AG04449 (cell line): Measurements from ENCODE around the gene CRELD2.

Source experiments
- CTCF ChIA-PET: fragments of 350-600 bp; formaldehyde crosslinking; extraction: SDS; loops from one replicate; lab custom pipeline; 2021; ENCODE audit warnings: antibody characterized with exemption; lab: Yijun Ruan, JAX
- POLR2A ChIA-PET: fragments of 400-600, 350-600 bp; formaldehyde crosslinking; extraction: SDS; loops from one replicate; lab custom pipeline; 2020; ENCODE audit warnings: antibody characterized with exemption, inconsistent platforms; lab: Yijun Ruan, JAX
- DNase-seq: peaks from one replicate; pipeline ENCODE4 v3.0.0-alpha.2; 2010; ENCODE audit warnings: low read depth, low spot score
- H3K4me3 ChIP-seq: 2 replicates; pipeline ENCODE4 v1.5.1; 2011; ENCODE audit warnings: low read depth, mild to moderate bottlenecking, control low read depth, low read length
- TF ChIP-seq, protein P1 (sequence below): IDR thresholded peaks from one replicate; pipeline ENCODE4 v1.5.1; 2011; ENCODE audit warnings: mild to moderate bottlenecking, moderate library complexity, low read length, control low read depth, inconsistent platforms; ENCODE audit not compliant: insufficient read depth; ENCODE audit errors: missing control alignments

Gene CRELD2

DNA sequence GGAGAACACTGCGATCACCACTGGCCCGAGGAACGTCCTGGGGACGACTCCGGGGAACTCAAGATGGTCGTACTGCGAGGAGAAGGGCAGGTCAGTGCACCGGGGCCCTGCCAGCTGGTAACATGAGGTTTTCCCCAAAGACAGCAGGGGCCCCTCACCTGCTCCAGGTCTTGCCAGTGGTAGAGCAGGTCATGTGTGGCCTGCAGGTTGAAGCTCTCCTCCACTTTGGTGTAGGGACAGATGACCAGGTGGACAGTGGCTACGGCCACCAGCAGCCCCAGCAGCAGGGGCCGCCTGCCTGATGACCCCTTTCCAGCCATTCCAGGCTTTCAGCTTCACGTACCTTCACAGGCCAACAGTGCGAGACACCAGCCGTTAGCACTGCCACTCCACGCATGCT, 5.0 kb upstream of the CRELD2 start:
- CTCF ChIA-PET: interaction anchor here (1.5 kb wide), 1 partner anchor 117 kb away, joined by 5 read pairs; no protein-coding TSS in a partner anchor
- H3K4me3 ChIP-seq: no peak overlapping the region
- POLR2A ChIA-PET: no interaction called here
- TF ChIP-seq, protein P1, sequence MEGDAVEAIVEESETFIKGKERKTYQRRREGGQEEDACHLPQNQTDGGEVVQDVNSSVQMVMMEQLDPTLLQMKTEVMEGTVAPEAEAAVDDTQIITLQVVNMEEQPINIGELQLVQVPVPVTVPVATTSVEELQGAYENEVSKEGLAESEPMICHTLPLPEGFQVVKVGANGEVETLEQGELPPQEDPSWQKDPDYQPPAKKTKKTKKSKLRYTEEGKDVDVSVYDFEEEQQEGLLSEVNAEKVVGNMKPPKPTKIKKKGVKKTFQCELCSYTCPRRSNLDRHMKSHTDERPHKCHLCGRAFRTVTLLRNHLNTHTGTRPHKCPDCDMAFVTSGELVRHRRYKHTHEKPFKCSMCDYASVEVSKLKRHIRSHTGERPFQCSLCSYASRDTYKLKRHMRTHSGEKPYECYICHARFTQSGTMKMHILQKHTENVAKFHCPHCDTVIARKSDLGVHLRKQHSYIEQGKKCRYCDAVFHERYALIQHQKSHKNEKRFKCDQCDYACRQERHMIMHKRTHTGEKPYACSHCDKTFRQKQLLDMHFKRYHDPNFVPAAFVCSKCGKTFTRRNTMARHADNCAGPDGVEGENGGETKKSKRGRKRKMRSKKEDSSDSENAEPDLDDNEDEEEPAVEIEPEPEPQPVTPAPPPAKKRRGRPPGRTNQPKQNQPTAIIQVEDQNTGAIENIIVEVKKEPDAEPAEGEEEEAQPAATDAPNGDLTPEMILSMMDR: no peak
- no peak for DNase-seq

DNA sequence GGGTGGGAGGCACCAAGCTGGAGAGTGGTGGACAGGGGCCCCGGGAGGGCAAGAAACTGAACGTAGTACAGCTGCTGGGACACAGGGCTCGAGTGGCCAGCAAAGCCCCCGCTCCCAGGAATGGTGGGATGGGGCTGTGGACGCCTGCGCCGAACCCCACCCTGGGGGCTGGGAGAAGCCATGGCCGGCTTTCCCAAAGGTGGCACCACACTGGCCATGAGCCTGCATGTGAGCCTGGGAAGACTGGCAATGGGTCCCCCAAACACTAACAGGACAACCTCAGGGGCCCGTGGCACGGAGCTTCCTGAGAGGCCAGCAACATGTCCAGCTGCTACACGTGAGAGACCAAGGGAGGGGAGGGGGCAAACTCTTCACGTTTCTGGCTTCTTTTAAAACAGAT, 4.2 kb upstream of the CRELD2 start:
- DNase-seq: no peak
- H3K4me3 ChIP-seq: no peak overlapping the region
- CTCF ChIA-PET: interaction anchor here (1.5 kb wide), 1 partner anchor 116 kb away, joined by 5 read pairs; no protein-coding TSS in a partner anchor
- POLR2A ChIA-PET: no interaction called here
- TF ChIP-seq, protein P1: no peak

DNA sequence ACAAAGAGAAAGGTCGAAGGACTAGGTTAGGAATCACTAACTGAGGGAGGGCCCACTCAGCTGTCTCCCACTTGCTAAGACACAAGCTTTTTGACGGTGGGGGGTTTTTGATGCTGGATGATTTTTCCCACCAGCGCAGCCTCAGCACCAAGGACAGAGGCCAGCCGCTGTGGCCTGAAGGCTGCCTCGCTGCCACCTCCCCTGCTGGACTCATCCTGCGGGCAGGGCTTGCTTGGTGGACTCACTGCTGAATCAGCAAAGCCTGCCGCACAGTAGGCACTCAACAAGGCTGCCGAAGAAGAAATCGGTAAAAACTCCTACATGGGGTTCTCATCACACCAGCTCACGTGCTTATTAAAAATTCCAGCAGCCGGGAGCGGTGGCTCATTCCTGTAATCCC, 2.8 kb upstream of the CRELD2 start:
- no peak overlapping the region for H3K4me3 ChIP-seq
- ChIA-PET CTCF (no interaction called here), POLR2A (no interaction called here)
- DNase-seq: no peak
- TF ChIP-seq, protein P1: no peak

DNA sequence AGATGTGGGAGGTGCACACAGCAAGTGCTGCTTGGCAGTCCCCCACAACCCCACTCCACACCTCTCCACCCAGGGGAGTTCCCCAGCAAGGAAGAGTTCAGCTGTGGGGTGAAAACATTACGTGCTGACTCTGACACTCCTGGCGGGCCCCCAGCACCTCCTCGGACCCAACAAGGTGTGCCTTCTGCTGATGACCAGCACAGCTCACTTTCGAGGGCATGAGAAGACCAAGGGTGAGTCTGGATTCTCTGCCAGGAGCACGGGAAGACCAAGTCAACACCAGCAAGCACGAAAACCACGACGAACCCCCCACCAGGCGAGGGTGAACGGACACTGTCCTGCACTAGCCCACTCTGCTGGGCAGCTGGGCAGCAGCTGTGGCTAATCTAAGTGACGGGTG, 1.6 kb upstream of the CRELD2 start:
- H3K4me3 ChIP-seq: no peak overlapping the region

DNA sequence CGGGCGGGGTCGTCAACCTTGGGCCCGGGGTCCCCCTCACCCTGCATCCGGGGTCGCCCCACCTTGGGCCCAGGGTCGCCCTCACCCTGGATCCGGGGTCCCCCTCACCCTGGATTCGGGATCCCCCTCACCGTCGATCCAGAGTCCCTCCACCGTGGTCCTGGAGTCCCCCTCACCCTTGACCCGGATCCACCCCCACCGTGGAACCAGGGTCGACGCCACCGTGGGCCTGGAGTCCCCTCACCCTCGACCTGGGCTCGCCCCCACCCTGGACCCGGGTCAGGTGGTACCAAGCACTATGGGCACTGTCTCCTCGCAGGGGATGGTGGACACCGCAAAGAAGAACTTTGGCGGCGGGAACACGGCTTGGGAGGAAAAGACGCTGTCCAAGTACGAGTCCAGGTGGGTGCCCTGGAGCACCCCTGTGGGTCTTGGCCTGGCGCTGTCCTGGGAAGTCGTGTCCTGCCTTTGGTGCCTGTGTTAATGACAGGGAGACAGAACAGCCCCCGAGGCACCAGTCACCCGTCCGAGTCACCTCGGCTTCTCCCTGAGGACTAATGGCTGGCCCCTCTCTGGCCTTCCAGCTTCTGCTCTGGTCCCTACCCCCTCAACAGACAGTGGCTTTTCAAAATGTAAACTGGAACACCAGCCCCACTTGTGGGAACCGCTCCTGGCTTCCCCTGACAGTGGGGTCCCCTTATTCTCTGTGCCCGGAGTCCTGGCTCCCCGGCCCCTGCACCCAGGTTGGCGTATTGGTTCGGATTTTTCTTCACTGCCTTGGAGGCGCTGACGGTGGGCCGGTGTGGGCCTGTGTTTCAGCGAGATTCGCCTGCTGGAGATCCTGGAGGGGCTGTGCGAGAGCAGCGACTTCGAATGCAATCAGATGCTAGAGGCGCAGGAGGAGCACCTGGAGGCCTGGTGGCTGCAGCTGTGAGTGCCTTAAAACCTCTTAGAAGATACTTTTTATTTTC, 762 bp downstream of the CRELD2 start:
- peak overlapping the region; percentile 67 for H3K4me3 ChIP-seq
- CTCF ChIA-PET: interaction anchor here (1.4 kb wide), 1 partner anchor 73 kb away, joined by 3 read pairs; no protein-coding TSS in a partner anchor
- DNase-seq: no peak
- TF ChIP-seq, protein P1: no peak
- POLR2A ChIA-PET: no interaction called here

More for the DNA sequence above, 1.6 kb upstream of the CRELD2 start:
- ChIA-PET CTCF (interaction anchor here (1.1 kb wide), 1 partner anchor 13 kb away, joined by 4 read pairs; no protein-coding TSS in a partner anchor), POLR2A (no interaction called here)
- DNase-seq: no peak
- TF ChIP-seq, protein P1: no peak

DNA sequence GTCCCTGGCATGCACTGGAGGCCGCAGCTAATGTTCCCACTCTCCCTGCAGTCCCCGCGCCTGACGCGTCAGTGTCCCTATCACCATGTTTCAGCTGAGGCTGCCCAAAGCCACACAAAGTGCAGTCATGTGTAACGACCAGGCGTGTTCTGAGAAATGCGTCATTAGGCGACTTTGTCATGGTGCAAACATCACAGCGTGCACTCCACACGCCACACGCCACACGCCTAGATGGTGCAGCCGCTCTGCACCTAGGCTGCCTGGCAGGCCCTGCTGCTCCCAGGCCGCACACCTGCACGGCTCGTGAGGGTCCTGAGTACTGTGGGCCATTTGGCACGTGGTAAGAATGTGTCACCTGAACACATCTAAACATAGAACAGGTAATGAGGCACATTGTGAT, 2.4 kb downstream of the CRELD2 start:
- ChIA-PET CTCF (interaction anchor here (1.1 to 1.6 kb wide), 3 partner anchors 10 to 283 kb away, joined by 4 to 11 read pairs (median 5); no protein-coding TSS in a partner anchor), POLR2A (no interaction called here)
- TF ChIP-seq, protein P1: no peak
- DNase-seq: no peak
- no peak overlapping the region for H3K4me3 ChIP-seq
